IPS-20b (cell line): Measurements from ENCODE around the gene LGALS7B.
A peak's percentile ranks its signal among the peaks of the same experiment; 100 is the strongest.
"Not testable (repeated sequence)": the region's sequence is repeated elsewhere in the genome, so short reads cannot be mapped to it uniquely, and the experiment has no call there.

ENCODE experiments used
- H3K27ac ChIP-seq: one replicate; pipeline ENCODE4 v1.5.1; 2013; ENCODE audit warnings: low read length
- H3K27me3 ChIP-seq: 2 replicates; pipeline ENCODE4 v1.6.1; 2013; ENCODE audit warnings: mild to moderate bottlenecking, low read length, inconsistent platforms; ENCODE audit not compliant: insufficient read depth
- H3K36me3 ChIP-seq: 2 replicates; pipeline ENCODE4 v1.6.1; 2013; ENCODE audit warnings: low read depth, mild to moderate bottlenecking, inconsistent platforms, low read length, moderate library complexity; ENCODE audit not compliant: insufficient read depth
- H3K4me1 ChIP-seq: 2 replicates; pipeline ENCODE4 v1.6.1; 2013; ENCODE audit warnings: mild to moderate bottlenecking, control low read depth, inconsistent platforms, low read length, moderate library complexity; ENCODE audit not compliant: insufficient read depth
- H3K4me3 ChIP-seq: 2 replicates; pipeline ENCODE4 v1.5.1; 2013; ENCODE audit warnings: mild to moderate bottlenecking, low read length, inconsistent platforms
- H3K9ac ChIP-seq: 2 replicates; pipeline ENCODE4 v1.6.1; 2013; ENCODE audit warnings: low read depth, mild to moderate bottlenecking, inconsistent platforms, low read length, moderate library complexity
- H3K9me3 ChIP-seq: 2 replicates; pipeline ENCODE4 v1.6.1; 2013; ENCODE audit warnings: mild to moderate bottlenecking, low read depth, low read length, inconsistent platforms; ENCODE audit not compliant: insufficient read depth

The LGALS7B gene

GRCh38 chr19:38790507-38791403, 1.8 kb downstream of the LGALS7B start:
- not testable (repeated sequence) for H3K36me3 ChIP-seq, H3K27ac ChIP-seq, H3K9ac ChIP-seq, H3K4me1 ChIP-seq, H3K9me3 ChIP-seq
- H3K4me3 ChIP-seq: peak overlapping the region; percentile 42; the same call in 1 of the 2 replicates
- H3K27me3 ChIP-seq: peaks cover 12% of the 10 kb centered on the region; the same call in 1 of the 2 replicates

- not testable (repeated sequence) for H3K27ac ChIP-seq, H3K4me1 ChIP-seq, H3K9me3 ChIP-seq, H3K36me3 ChIP-seq, H3K9ac ChIP-seq
- H3K27me3 ChIP-seq: peaks cover 12% of the 10 kb centered on the region; the same call in 1 of the 2 replicates
- H3K4me3 ChIP-seq: peak overlapping the region; percentile 42; the same call in 1 of the 2 replicates
These were observed 2.6 kb downstream of the LGALS7B start for GRCh38 chr19:38791451-38792064.

GRCh38 chr19:38792250-38793111, 3.5 kb downstream of the LGALS7B start:
- Histone ChIP-seq H3K36me3 (no peaks in the 10 kb centered on the region), H3K4me3 (no peak overlapping the region; the same call in 1 of the 2 replicates), H3K4me1 (no peaks in the 10 kb centered on the region), H3K9me3 (no peaks in the 10 kb centered on the region), H3K9ac (no peak overlapping the region), H3K27ac (no peak overlapping the region), H3K27me3 (peaks cover 12% of the 10 kb centered on the region; the same call in 1 of the 2 replicates)

- no peaks in the 10 kb centered on the region for H3K4me1 ChIP-seq
- no peak overlapping the region for H3K27ac ChIP-seq
- H3K36me3 ChIP-seq: no peaks in the 10 kb centered on the region
These were observed 4.2 kb downstream of the LGALS7B start for GRCh38 chr19:38793177-38793576.

GRCh38 chr19:38793671-38794070, 4.7 kb downstream of the LGALS7B start:
- Histone ChIP-seq H3K27ac (no peak overlapping the region), H3K27me3 (peaks cover 12% of the 10 kb centered on the region; the same call in 1 of the 2 replicates), H3K9me3 (no peaks in the 10 kb centered on the region), H3K36me3 (no peaks in the 10 kb centered on the region), H3K4me3 (no peak overlapping the region), H3K4me1 (no peaks in the 10 kb centered on the region), H3K9ac (no peak overlapping the region)

More at GRCh38 chr19:38793177-38793576, 4.2 kb downstream of the LGALS7B start:
- H3K27me3 ChIP-seq: peaks cover 12% of the 10 kb centered on the region; the same call in 1 of the 2 replicates
- no peak overlapping the region for H3K9ac ChIP-seq
- no peak overlapping the region; the same call in 1 of the 2 replicates for H3K4me3 ChIP-seq
- no peaks in the 10 kb centered on the region for H3K9me3 ChIP-seq

- no peak overlapping the region for H3K4me3 ChIP-seq
- no peak overlapping the region for H3K27ac ChIP-seq
These were observed 6.5 kb downstream of the LGALS7B start for GRCh38 chr19:38795549-38795948.

GRCh38 chr19:38796154-38796553, 7.2 kb downstream of the LGALS7B start:
- no peaks in the 10 kb centered on the region for H3K36me3 ChIP-seq
- no peaks in the 10 kb centered on the region for H3K9me3 ChIP-seq
- H3K4me3 ChIP-seq: no peak overlapping the region
- no peaks in the 10 kb centered on the region for H3K4me1 ChIP-seq
- no peak overlapping the region for H3K9ac ChIP-seq
- H3K27ac ChIP-seq: no peak overlapping the region
- peaks cover 12% of the 10 kb centered on the region; the same call in 1 of the 2 replicates for H3K27me3 ChIP-seq

More at GRCh38 chr19:38795549-38795948, 6.5 kb downstream of the LGALS7B start:
- H3K9me3 ChIP-seq: no peaks in the 10 kb centered on the region
- H3K9ac ChIP-seq: no peak overlapping the region
- peaks cover 12% of the 10 kb centered on the region; the same call in 1 of the 2 replicates for H3K27me3 ChIP-seq
- H3K4me1 ChIP-seq: no peaks in the 10 kb centered on the region
- no peaks in the 10 kb centered on the region for H3K36me3 ChIP-seq

- H3K4me1 ChIP-seq, H3K27ac ChIP-seq, H3K9me3 ChIP-seq, H3K36me3 ChIP-seq, H3K27me3 ChIP-seq, H3K9ac ChIP-seq, H3K4me3 ChIP-seq: not testable (repeated sequence)
These were observed 8.8 kb downstream of the LGALS7B start for GRCh38 chr19:38797781-38798180.

- Histone ChIP-seq H3K9ac (no peak overlapping the region), H3K27me3 (no peaks in the 10 kb centered on the region; the same call in 1 of the 2 replicates), H3K4me1 (no peaks in the 10 kb centered on the region), H3K9me3 (no peaks in the 10 kb centered on the region), H3K36me3 (no peaks in the 10 kb centered on the region), H3K4me3 (no peak overlapping the region), H3K27ac (no peak overlapping the region)
These were observed 10.1 kb downstream of the LGALS7B start for GRCh38 chr19:38799104-38799503.

- Histone ChIP-seq H3K9me3 (no peaks in the 10 kb centered on the region), H3K4me3 (no peak overlapping the region), H3K27ac (no peak overlapping the region), H3K27me3 (no peaks in the 10 kb centered on the region), H3K9ac (no peak overlapping the region), H3K36me3 (no peaks in the 10 kb centered on the region), H3K4me1 (no peaks in the 10 kb centered on the region)
These were observed 11.8 kb downstream of the LGALS7B start for GRCh38 chr19:38800577-38801347.
